ENCODE results near the gene P4HTM.

DNA sequence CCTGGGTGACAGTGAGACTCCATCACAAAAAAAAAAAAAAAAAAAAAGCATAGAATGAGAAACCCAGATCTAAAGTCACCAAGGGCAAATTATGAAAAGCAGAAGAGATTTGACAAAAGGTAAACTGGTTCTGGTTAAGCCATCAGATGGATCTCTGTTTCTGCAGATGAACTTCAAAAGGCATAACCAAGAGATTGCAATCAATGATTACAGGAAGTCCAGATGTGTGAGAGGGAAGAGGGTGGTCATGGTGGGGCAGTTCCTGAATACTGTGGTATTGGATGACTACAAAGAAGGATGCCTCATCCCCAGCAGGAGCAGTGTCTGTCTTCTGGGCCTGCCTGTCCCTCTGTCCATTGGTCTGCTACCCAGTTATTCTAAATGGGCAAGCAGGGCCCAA, 3.8 kb downstream of the P4HTM start:
- TF ChIP-seq, protein P1, sequence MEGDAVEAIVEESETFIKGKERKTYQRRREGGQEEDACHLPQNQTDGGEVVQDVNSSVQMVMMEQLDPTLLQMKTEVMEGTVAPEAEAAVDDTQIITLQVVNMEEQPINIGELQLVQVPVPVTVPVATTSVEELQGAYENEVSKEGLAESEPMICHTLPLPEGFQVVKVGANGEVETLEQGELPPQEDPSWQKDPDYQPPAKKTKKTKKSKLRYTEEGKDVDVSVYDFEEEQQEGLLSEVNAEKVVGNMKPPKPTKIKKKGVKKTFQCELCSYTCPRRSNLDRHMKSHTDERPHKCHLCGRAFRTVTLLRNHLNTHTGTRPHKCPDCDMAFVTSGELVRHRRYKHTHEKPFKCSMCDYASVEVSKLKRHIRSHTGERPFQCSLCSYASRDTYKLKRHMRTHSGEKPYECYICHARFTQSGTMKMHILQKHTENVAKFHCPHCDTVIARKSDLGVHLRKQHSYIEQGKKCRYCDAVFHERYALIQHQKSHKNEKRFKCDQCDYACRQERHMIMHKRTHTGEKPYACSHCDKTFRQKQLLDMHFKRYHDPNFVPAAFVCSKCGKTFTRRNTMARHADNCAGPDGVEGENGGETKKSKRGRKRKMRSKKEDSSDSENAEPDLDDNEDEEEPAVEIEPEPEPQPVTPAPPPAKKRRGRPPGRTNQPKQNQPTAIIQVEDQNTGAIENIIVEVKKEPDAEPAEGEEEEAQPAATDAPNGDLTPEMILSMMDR (conservative IDR thresholded peaks at IDR 0.05): no peak
- TF ChIP-seq EZH2 (IDR thresholded peaks at IDR 0.05; ENCODE audit: low read depth): no peak
